ENCODE results near the gene LAMA5. TPM values are rescaled to one million over a fixed set of nuclear protein-coding genes. Genes with fewer than 3 reads are reported as not detected.

The LAMA5 gene
- total RNA-seq, 1 donor, result 1.6 TPM

- DNase-seq (ENCODE audit: low read depth in 2 of 3, low spot score in 2 of 3), result no peak
Observed at GRCh38 chr20:62360854-62361798, 6.0 kb downstream of the LAMA5 start.

GRCh38 chr20:62359491-62360121, 7.5 kb downstream of the LAMA5 start:
- DNase-seq (ENCODE audit: low read depth in 2 of 3, low spot score in 2 of 3), result no peak

GRCh38 chr20:62359043-62359490, 8.0 kb downstream of the LAMA5 start:
- DNase-seq (ENCODE audit: low read depth in 2 of 3, low spot score in 2 of 3), result no peak

- DNase-seq (ENCODE audit: low read depth in 2 of 3, low spot score in 2 of 3), result no peak
Observed at GRCh38 chr20:62358171-62359042, 8.7 kb downstream of the LAMA5 start.

- no peak for DNase-seq (ENCODE audit: low read depth in 2 of 3, low spot score in 2 of 3)
Observed at GRCh38 chr20:62357681-62358080, 9.4 kb downstream of the LAMA5 start.

GRCh38 chr20:62357187-62357667, 9.9 kb downstream of the LAMA5 start:
- peak in 2 of 3 donors; percentile 70 to 73 for DNase-seq (ENCODE audit: low read depth in 2 of 3, low spot score in 2 of 3)

- no peak for DNase-seq (ENCODE audit: low read depth in 2 of 3, low spot score in 2 of 3)
Observed at GRCh38 chr20:62356589-62357186, 10.4 kb downstream of the LAMA5 start.

- no peak for DNase-seq (ENCODE audit: low read depth in 2 of 3, low spot score in 2 of 3)
Observed at GRCh38 chr20:62355878-62356588, 11.1 kb downstream of the LAMA5 start.

- DNase-seq (ENCODE audit: low read depth in 2 of 3, low spot score in 2 of 3), result no peak
Observed at GRCh38 chr20:62355516-62355877, 11.6 kb downstream of the LAMA5 start.

- no peak for DNase-seq (ENCODE audit: low read depth in 2 of 3, low spot score in 2 of 3)
Observed at GRCh38 chr20:62354811-62355341, 12.2 kb downstream of the LAMA5 start.

- no peak for DNase-seq (ENCODE audit: low read depth in 2 of 3, low spot score in 2 of 3)
Observed at GRCh38 chr20:62354031-62354808, 12.9 kb downstream of the LAMA5 start.

GRCh38 chr20:62353289-62354030, 13.7 kb downstream of the LAMA5 start:
- DNase-seq (ENCODE audit: low read depth in 2 of 3, low spot score in 2 of 3), result no peak

- DNase-seq (ENCODE audit: low read depth in 2 of 3, low spot score in 2 of 3), result no peak
Observed at GRCh38 chr20:62352402-62353288, 14.5 kb downstream of the LAMA5 start.

- DNase-seq (ENCODE audit: low read depth in 2 of 3, low spot score in 2 of 3), result no peak
Observed at GRCh38 chr20:62351469-62352401, 15.4 kb downstream of the LAMA5 start.

GRCh38 chr20:62350629-62351422, 16.3 kb downstream of the LAMA5 start:
- DNase-seq (ENCODE audit: low read depth in 2 of 3, low spot score in 2 of 3), result no peak

All from hematopoietic multipotent progenitor cell (in vitro differentiated cells).